Measurements from ENCODE around the gene ZNF536. TPM values are rescaled to one million over a fixed set of nuclear protein-coding genes. Genes with fewer than 3 reads are reported as not detected.

The ZNF536 gene
- total RNA-seq, 1 experiment from 2014 or later, result 2.9 TPM

GRCh38 chr19:30530751-30531150 is 158.6 kb downstream of the ZNF536 start:
- ChIA-PET POLR2A (ENCODE audit: low non-redundant PET) (no interaction called here), CTCF (no interaction called here)
- no peak for DNase-seq (ENCODE audit: low spot score)
- no peaks in the 10 kb centered on the region for H3K27me3 ChIP-seq (replicated peaks; ENCODE audit: insufficient read depth, low read depth, low read length, poor library complexity)
- no peak for TF ChIP-seq EZH2 (IDR thresholded peaks at IDR 0.05; ENCODE audit: borderline replicate concordance, low read depth, low read length, poor library complexity, severe bottlenecking)
- TF ChIP-seq CTCF (conservative IDR thresholded peaks at IDR 0.05; ENCODE audit: low read depth, low read length), result no peak
- H3K36me3 ChIP-seq (ENCODE audit: insufficient read depth, low read length, poor library complexity, severe bottlenecking), result no peaks in the 10 kb centered on the region
- H3K27ac ChIP-seq (ENCODE audit: low read depth, low read length, poor library complexity, severe bottlenecking), result no peak overlapping the region
- BruUV-seq (replicated peaks), result no TSS peak
- intact Hi-C loops (cut with micrococcal nuclease; ENCODE audit: unreplicated experiment), result no loop called here
- no peaks in the 10 kb centered on the region for H3K4me1 ChIP-seq (ENCODE audit: insufficient read depth, low read length, poor library complexity, severe bottlenecking)
- no peak overlapping the region for H3K4me3 ChIP-seq (ENCODE audit: low read depth, low read length, poor library complexity, severe bottlenecking)
- no peaks in the 10 kb centered on the region for H3K9me3 ChIP-seq (ENCODE audit: low read depth, low read length, poor library complexity, severe bottlenecking)

DNA sequence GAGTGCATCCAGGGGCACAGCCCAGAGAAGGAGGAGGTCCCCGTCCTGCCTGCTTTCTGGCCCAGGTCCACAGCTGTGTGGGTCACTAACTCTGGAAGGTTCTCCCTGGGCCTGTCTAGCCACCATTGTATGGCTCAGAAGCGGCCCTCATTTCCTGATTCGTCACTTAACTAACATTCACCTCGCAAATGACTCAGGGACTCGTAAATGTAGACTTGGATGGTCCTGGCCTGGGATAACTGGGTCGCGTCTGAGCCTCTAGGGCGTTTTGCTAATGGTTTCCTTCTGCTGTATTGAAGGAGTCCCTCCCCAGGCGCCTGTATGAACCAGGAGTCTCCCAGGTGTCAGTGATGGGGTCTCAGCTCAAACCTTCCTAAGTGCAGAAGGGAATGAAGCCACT is 162.8 kb downstream of the ZNF536 start:
- no peaks in the 10 kb centered on the region for H3K36me3 ChIP-seq (ENCODE audit: insufficient read depth, low read length, poor library complexity, severe bottlenecking)
- ChIA-PET CTCF (no interaction called here), POLR2A (ENCODE audit: low non-redundant PET) (no interaction called here)
- H3K27me3 ChIP-seq (replicated peaks; ENCODE audit: insufficient read depth, low read depth, low read length, poor library complexity), result no peaks in the 10 kb centered on the region
- no peaks in the 10 kb centered on the region for H3K4me1 ChIP-seq (ENCODE audit: insufficient read depth, low read length, poor library complexity, severe bottlenecking)
- BruUV-seq (replicated peaks), result no TSS peak
- TF ChIP-seq EZH2 (IDR thresholded peaks at IDR 0.05; ENCODE audit: borderline replicate concordance, low read depth, low read length, poor library complexity, severe bottlenecking) (no peak), CTCF (conservative IDR thresholded peaks at IDR 0.05; ENCODE audit: low read depth, low read length) (no peak)
- no peak for DNase-seq (ENCODE audit: low spot score)
- intact Hi-C loops (cut with micrococcal nuclease; ENCODE audit: unreplicated experiment), result no loop called here
- H3K9me3 ChIP-seq (ENCODE audit: low read depth, low read length, poor library complexity, severe bottlenecking), result no peaks in the 10 kb centered on the region
- H3K4me3 ChIP-seq (ENCODE audit: low read depth, low read length, poor library complexity, severe bottlenecking), result no peak overlapping the region
- H3K27ac ChIP-seq (ENCODE audit: low read depth, low read length, poor library complexity, severe bottlenecking), result no peak overlapping the region

- Histone ChIP-seq H3K4me1 (ENCODE audit: insufficient read depth, low read length, poor library complexity, severe bottlenecking) (no peaks in the 10 kb centered on the region), H3K9me3 (ENCODE audit: low read depth, low read length, poor library complexity, severe bottlenecking) (no peaks in the 10 kb centered on the region), H3K27ac (ENCODE audit: low read depth, low read length, poor library complexity, severe bottlenecking) (no peak overlapping the region), H3K27me3 (replicated peaks; ENCODE audit: insufficient read depth, low read depth, low read length, poor library complexity) (no peaks in the 10 kb centered on the region), H3K36me3 (ENCODE audit: insufficient read depth, low read length, poor library complexity, severe bottlenecking) (no peaks in the 10 kb centered on the region), H3K4me3 (ENCODE audit: low read depth, low read length, poor library complexity, severe bottlenecking) (no peak overlapping the region)
- DNase-seq (ENCODE audit: low spot score), result no peak
- POLR2A ChIA-PET (ENCODE audit: low non-redundant PET), result no interaction called here
- CTCF ChIA-PET, result no interaction called here
- intact Hi-C loops (cut with micrococcal nuclease; ENCODE audit: unreplicated experiment), result no loop called here
- TF ChIP-seq EZH2 (IDR thresholded peaks at IDR 0.05; ENCODE audit: borderline replicate concordance, low read depth, low read length, poor library complexity, severe bottlenecking) (no peak), CTCF (conservative IDR thresholded peaks at IDR 0.05; ENCODE audit: low read depth, low read length) (no peak)
- BruUV-seq (replicated peaks), result no TSS peak
Observed at GRCh38 chr19:30536975-30537374, 164.8 kb downstream of the ZNF536 start.
